Upper lobe of left lung (tissue), 6 donors: Measurements from ENCODE around the gene ALDH1A3. TPM values are rescaled to one million over a fixed set of nuclear protein-coding genes. Genes with fewer than 3 reads are reported as not detected.
A peak's percentile ranks its signal among the peaks of the same experiment; 100 is the strongest.

Source experiments
- ATAC-seq, 2 donors: fragments of 200-7000 bp; cut with Tn5 transposase; one replicate each; pipeline ENCODE4 v1.9.1; 2022; ENCODE audit warnings: mild to moderate bottlenecking in 2 of 2, moderate library complexity in 2 of 2; ENCODE audit not compliant: low FRiP score in 2 of 2
- DNase-seq, 2 donors: peaks; one replicate each; pipeline ENCODE4 v3.0.0-alpha.2; 2019 to 2020
- H3K27ac ChIP-seq, 4 donors: fragments of 200-600 bp; sonication (generic); one replicate each; pipeline ENCODE4 v1.5.1; 2016 to 2019
- H3K27me3 ChIP-seq, 4 donors: fragments of 200-600 bp; sonication (generic); one replicate each; pipeline ENCODE4 v1.5.1; 2017 to 2019
- H3K36me3 ChIP-seq, 4 donors: fragments of 200-600 bp; sonication (generic); one replicate each; pipeline ENCODE4 v1.5.1; 2016 to 2019
- H3K4me1 ChIP-seq, 4 donors: fragments of 200-600 bp; sonication (generic); one replicate each; pipeline ENCODE4 v1.5.1; 2018 to 2019
- H3K4me3 ChIP-seq, 4 donors: fragments of 200-600 bp; sonication (generic); one replicate each; pipeline ENCODE4 v1.5.1; 2017 to 2019; ENCODE audit warnings: mild to moderate bottlenecking in 2 of 4, moderate library complexity in 1 of 4
- H3K9me3 ChIP-seq, 4 donors: fragments of 200-600 bp; sonication (generic); one replicate each; pipeline ENCODE4 v1.5.1; 2018 to 2019
- EP300 ChIP-seq, 4 donors: sonication (generic); formaldehyde crosslinking; IDR thresholded peaks; one replicate each; pipeline ENCODE4 v1.5.1; 2017; ENCODE audit warnings: antibody characterized with exemption in 4 of 4, control low read depth in 2 of 4
- POLR2A ChIP-seq, 4 donors: fragments of 450-650 bp; IDR thresholded peaks; one replicate each; pipeline ENCODE4 v1.5.1; 2016 to 2017; ENCODE audit warnings: antibody characterized with exemption in 4 of 4, mild to moderate bottlenecking in 2 of 4
- POLR2AphosphoS5 ChIP-seq, 2 donors: sonication (generic); formaldehyde crosslinking; IDR thresholded peaks; one replicate each; pipeline ENCODE4 v1.5.1; 2017; ENCODE audit warnings: antibody characterized with exemption in 2 of 2
- WGBS, 2 donors: methylation state at CpG; one replicate each; pipeline ENCODE4 v1.1.5; 2017 to 2018; 5-methylcytosine and 5-hydroxymethylcytosine counted together
- total RNA-seq, 6 donors: library from RNA; depleted of rRNA in 4 of 6; stranded (reverse); fragments of >200 nt in 4 of 6; gene quantifications; one replicate each; pipeline versions ENCODE4 v1.1.0 to v1.2.1, GENCODE V29; 2016 to 2021
- TF ChIP-seq, protein P1 (sequence below), 6 experiments: fragments of 450-650 bp in 4 of 6; fragments of 200-600 bp in 2 of 6; sonication (generic) in 2 of 6; IDR thresholded peaks; one replicate each; pipeline ENCODE4 v1.5.1; 2016 to 2019; ENCODE audit warnings: antibody characterized with exemption in 6 of 6
- donor health status: DM: no; HTN: no; CAD: no; lungs with moderate emphysema.
- donor health status: DM: no; HTN: yes; CAD: no; lungs with severe emphysema.

ALDH1A3 gene
- total RNA-seq, 6 donors from 2014 or later: 3.6 to 41.5 (median 14.1) TPM

DNA sequence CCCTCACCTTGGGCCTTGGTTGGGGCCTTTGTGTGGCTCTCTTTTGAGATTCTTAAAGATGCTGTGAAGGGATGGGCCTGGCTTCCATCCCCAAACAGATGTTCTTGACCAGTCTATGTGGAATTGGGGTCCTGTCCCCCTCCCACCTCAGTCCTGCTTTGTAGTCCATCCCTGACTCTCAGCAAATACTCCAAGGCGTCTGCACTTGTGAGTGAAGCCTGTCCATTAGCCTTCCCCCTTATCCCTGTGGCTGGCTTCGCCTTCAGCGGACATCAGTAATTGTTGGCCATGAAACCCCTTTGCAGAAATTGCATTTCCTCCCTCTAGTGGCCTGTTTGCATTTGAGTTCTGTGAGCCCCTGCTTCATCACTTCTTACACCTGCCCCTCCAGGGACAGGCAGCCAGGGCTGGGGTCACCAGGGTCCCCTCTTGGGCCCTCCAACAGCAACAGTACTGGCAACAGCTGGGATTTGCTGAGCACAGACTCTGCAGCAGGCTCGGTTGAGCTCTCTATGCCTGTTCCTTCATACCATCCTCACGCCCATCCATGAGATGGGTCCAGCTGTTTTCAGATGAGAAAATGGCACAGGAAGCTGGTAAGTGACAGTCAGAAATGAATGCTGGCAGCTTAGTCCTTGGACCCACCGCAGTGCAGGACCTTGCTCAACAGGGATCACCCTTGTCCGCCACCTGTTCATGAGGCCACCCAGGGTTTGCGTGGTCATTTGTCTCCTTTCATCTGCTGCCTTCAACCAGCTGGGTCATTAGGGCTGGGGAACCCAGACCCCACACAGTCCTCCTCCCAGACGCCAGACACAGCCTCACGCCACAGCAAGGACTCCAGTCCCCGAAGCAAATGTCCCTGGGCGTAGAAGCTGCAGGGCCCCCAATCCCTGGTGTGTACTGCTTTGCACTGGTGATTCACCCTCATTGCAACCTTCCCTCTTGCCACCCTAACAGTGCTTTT is 30.6 kb downstream of the ALDH1A3 start:
- Histone ChIP-seq H3K9me3 (no peaks in the 10 kb centered on the region), H3K36me3 (no peaks in the 10 kb centered on the region), H3K27ac (no peak overlapping the region), H3K4me3 (no peak overlapping the region), H3K4me1 (peaks cover 0 to 8% (median 6%) of the 10 kb centered on the region in 4 donors), H3K27me3 (no peaks in the 10 kb centered on the region)
- ATAC-seq (no peak), DNase-seq (no peak)
- 85 to 92% methylated on average over 10 to 12 of the region's 12 CpGs for WGBS, 2 donors
- TF ChIP-seq, protein P1, sequence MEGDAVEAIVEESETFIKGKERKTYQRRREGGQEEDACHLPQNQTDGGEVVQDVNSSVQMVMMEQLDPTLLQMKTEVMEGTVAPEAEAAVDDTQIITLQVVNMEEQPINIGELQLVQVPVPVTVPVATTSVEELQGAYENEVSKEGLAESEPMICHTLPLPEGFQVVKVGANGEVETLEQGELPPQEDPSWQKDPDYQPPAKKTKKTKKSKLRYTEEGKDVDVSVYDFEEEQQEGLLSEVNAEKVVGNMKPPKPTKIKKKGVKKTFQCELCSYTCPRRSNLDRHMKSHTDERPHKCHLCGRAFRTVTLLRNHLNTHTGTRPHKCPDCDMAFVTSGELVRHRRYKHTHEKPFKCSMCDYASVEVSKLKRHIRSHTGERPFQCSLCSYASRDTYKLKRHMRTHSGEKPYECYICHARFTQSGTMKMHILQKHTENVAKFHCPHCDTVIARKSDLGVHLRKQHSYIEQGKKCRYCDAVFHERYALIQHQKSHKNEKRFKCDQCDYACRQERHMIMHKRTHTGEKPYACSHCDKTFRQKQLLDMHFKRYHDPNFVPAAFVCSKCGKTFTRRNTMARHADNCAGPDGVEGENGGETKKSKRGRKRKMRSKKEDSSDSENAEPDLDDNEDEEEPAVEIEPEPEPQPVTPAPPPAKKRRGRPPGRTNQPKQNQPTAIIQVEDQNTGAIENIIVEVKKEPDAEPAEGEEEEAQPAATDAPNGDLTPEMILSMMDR (IDR thresholded peaks at IDR 0.05): no peak
- TF ChIP-seq POLR2AphosphoS5 (IDR thresholded peaks at IDR 0.05) (no peak), POLR2A (IDR thresholded peaks at IDR 0.05) (no peak), EP300 (IDR thresholded peaks at IDR 0.05) (no peak)

DNA sequence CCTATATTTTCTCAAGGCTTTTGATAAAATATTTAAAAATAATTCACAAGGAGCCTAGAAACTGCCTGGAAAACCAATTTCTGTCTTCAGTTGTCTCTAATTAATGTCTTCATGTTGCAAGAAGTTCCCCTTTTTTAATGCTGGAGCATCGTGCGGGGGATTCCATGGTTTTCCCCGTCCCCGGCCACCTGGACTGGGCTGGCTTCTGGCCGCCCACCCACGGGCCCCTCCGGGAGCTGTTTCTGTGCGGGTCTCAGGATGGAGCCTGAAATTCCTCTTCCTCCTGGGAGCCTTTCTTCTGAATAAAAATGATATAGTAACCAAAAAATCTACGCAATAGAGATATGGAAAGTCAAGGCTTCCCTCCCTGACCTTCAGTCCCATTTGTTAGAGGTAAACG is 31.5 kb downstream of the ALDH1A3 start:
- WGBS, 2 donors: 77 to 84% methylated on average over 10 of the region's 10 CpGs
- no peak for DNase-seq
- Histone ChIP-seq H3K4me3 (no peak overlapping the region), H3K9me3 (no peaks in the 10 kb centered on the region), H3K27ac (no peak overlapping the region), H3K27me3 (no peaks in the 10 kb centered on the region), H3K4me1 (peaks cover 0 to 11% (median 7%) of the 10 kb centered on the region in 4 donors), H3K36me3 (no peaks in the 10 kb centered on the region)
- TF ChIP-seq POLR2A (IDR thresholded peaks at IDR 0.05): no peak
- TF ChIP-seq EP300 (IDR thresholded peaks at IDR 0.05): no peak
- TF ChIP-seq, protein P1 (IDR thresholded peaks at IDR 0.05): no peak
- no peak for ATAC-seq

DNA sequence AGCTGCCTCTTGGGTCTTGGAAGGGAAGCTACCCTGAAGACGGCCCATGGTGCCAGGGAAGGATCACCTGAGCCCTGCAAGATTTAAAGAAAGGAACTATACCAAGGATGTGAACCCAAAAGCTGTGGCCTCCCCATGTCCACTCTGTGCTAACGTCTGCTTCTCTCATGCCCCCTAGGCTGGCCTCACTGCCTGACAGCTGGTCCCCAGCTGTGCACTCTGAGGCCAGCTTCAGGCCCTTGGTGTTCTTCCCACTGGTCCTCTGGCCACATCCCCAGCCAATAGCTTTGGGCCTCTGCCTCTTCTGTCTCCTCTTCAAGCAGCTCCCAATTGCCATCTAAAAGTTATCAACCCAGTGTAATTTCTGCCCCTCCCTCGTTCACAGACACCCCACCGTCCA is 34.3 kb downstream of the ALDH1A3 start:
- H3K4me3 ChIP-seq: no peak overlapping the region
- peaks cover 9 to 27% (median 19%) of the 10 kb centered on the region in 4 donors for H3K4me1 ChIP-seq
- H3K27ac ChIP-seq: no peak overlapping the region
- DNase-seq (no peak), ATAC-seq (no peak)
- H3K9me3 ChIP-seq: no peaks in the 10 kb centered on the region
- H3K36me3 ChIP-seq: no peaks in the 10 kb centered on the region
- 62 to 74% methylated on average over 4 of the region's 4 CpGs for WGBS, 2 donors
- TF ChIP-seq POLR2AphosphoS5 (IDR thresholded peaks at IDR 0.05): no peak
- no peak for TF ChIP-seq POLR2A (IDR thresholded peaks at IDR 0.05)
- TF ChIP-seq, protein P1 (IDR thresholded peaks at IDR 0.05): no peak
- TF ChIP-seq EP300 (IDR thresholded peaks at IDR 0.05): no peak
- no peaks in the 10 kb centered on the region for H3K27me3 ChIP-seq

DNA sequence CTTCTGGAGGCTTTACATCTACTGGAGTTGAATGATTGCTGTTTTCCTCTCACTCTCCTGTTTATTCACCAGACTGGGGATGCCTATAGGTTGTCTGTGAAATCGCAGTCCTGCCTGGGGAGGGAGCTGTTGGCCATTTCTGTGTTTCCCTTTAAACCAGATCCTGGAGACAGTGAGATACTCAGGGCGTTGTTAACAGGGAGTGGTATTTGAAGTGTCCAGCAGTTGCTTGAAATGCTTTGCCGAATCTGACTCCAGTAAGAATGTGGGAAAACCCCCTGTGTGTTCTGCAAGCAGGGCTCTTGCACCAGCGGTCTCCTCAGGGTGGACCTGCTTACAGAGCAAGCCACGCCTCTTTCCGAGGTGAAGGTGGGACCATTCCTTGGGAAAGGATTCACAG is 35.2 kb downstream of the ALDH1A3 start:
- Histone ChIP-seq H3K9me3 (no peaks in the 10 kb centered on the region), H3K36me3 (no peaks in the 10 kb centered on the region), H3K27me3 (no peaks in the 10 kb centered on the region), H3K27ac (peak overlapping the region in 1 of 4 donors; percentile 10), H3K4me3 (peak overlapping the region in 1 of 4 donors; percentile 1), H3K4me1 (peaks cover 9 to 33% (median 20%) of the 10 kb centered on the region in 4 donors)
- peak in 1 of 2 donors; percentile 72 for ATAC-seq
- TF ChIP-seq POLR2AphosphoS5 (IDR thresholded peaks at IDR 0.05) (no peak), EP300 (IDR thresholded peaks at IDR 0.05) (peak in 1 of 4 donors; percentile 11), POLR2A (IDR thresholded peaks at IDR 0.05) (no peak)
- TF ChIP-seq, protein P1 (IDR thresholded peaks at IDR 0.05): peak in 5 of 6 experiments; percentile 13 to 53 (median 34)
- WGBS, 2 donors: 51 to 58% methylated on average over 5 to 6 of the region's 6 CpGs
- DNase-seq: peak in 1 of 2 donors; percentile 80
